IMR-90 (cell line): ENCODE measurements around the gene OR51B2. TPM values are rescaled to one million over a fixed set of nuclear protein-coding genes. Genes with fewer than 3 reads are reported as not detected.

Source experiments
- ATAC-seq: fragments of 200-7000 bp; cut with Tn5 transposase; 2 replicates; pipeline ENCODE4 v1.9.1; 2020; ENCODE audit warnings: low read depth, mild to moderate bottlenecking, moderate library complexity
- BruUV-seq: library from RNA; stranded (reverse); fragments of 400-500 nt; replicated peaks from 2 replicates; lab custom pipeline; 2021; lab: Mats Ljungman, UMichigan
- CTCF ChIA-PET: fragments of 300-600 bp; formaldehyde crosslinking; extraction: SDS; loops from one replicate; lab custom pipeline; 2021; ENCODE audit warnings: antibody characterized with exemption; lab: Yijun Ruan, JAX
- POLR2A ChIA-PET: fragments of 300-600 bp; sonication (Branson Sonifier 250); formaldehyde crosslinking; loops from one replicate; lab custom pipeline; 2022; ENCODE audit warnings: antibody characterized with exemption; ENCODE audit not compliant: unreplicated experiment; lab: Charles Lee
- DNase-seq: peaks from one replicate; pipeline ENCODE4 v3.0.0; 2013
- H2AFZ ChIP-seq: replicated peaks from 2 replicates; pipeline ENCODE3; 2013; ENCODE audit warnings: low read length, mild to moderate bottlenecking; ENCODE audit not compliant: poor library complexity
- H2AK5ac ChIP-seq: 2 replicates; pipeline ENCODE4 v1.6.1; 2013; ENCODE audit warnings: low read depth, low read length, inconsistent platforms
- H2AK9ac ChIP-seq: replicated peaks from 2 replicates; pipeline ENCODE3; 2013; ENCODE audit warnings: mild to moderate bottlenecking, low read depth, low read length, moderate library complexity; ENCODE audit not compliant: poor library complexity
- H2BK120ac ChIP-seq: 2 replicates; pipeline ENCODE4 v1.6.1; 2013; ENCODE audit warnings: low read depth, low read length, inconsistent platforms
- H2BK15ac ChIP-seq: 3 replicates; pipeline ENCODE4 v1.6.1; 2013; ENCODE audit warnings: low read depth, low read length, inconsistent platforms
- H2BK20ac ChIP-seq: 2 replicates; pipeline ENCODE4 v1.6.1; 2013; ENCODE audit warnings: low read depth, mild to moderate bottlenecking, inconsistent platforms, low read length, moderate library complexity
- H2BK5ac ChIP-seq: 2 replicates; pipeline ENCODE4 v1.6.1; 2013; ENCODE audit warnings: mild to moderate bottlenecking, low read depth, low read length, inconsistent platforms; ENCODE audit not compliant: poor library complexity, severe bottlenecking
- H3K14ac ChIP-seq: replicated peaks from 2 replicates; pipeline ENCODE4 v1.6.1; 2013; ENCODE audit warnings: low read depth, low read length, inconsistent platforms
- H3K18ac ChIP-seq: 2 replicates; pipeline ENCODE4 v1.6.1; 2013; ENCODE audit warnings: low read depth, low read length, control low read depth
- H3K23ac ChIP-seq: 2 replicates; pipeline ENCODE4 v1.6.1; 2013; ENCODE audit warnings: low read depth, low read length, inconsistent platforms
- H3K27ac ChIP-seq: 2 replicates; pipeline ENCODE4 v1.5.1; 2013; ENCODE audit warnings: mild to moderate bottlenecking, control low read depth, low read length; ENCODE audit not compliant: insufficient read depth
- H3K27me3 ChIP-seq: 2 replicates; pipeline ENCODE4 v1.6.1; 2013; ENCODE audit warnings: low read length; ENCODE audit not compliant: control insufficient read depth, insufficient read depth
- H3K36me3 ChIP-seq: 2 replicates; pipeline ENCODE4 v1.6.1; 2013; ENCODE audit warnings: low read length, mixed read lengths; ENCODE audit not compliant: control insufficient read depth, insufficient read depth
- H3K4ac ChIP-seq: 2 replicates; pipeline ENCODE4 v1.6.1; 2013; ENCODE audit warnings: low read depth, low read length, inconsistent platforms
- H3K4me1 ChIP-seq: 2 replicates; pipeline ENCODE4 v1.6.1; 2013; ENCODE audit warnings: low read length, mixed read lengths; ENCODE audit not compliant: control insufficient read depth, insufficient read depth
- H3K4me2 ChIP-seq: 2 replicates; pipeline ENCODE4 v1.6.1; 2013; ENCODE audit warnings: low read depth, mild to moderate bottlenecking, control low read depth, low read length, moderate library complexity
- H3K4me3 ChIP-seq: 2 replicates; pipeline ENCODE4 v1.5.1; 2013; ENCODE audit warnings: low read depth, mild to moderate bottlenecking, control low read depth, low read length, moderate library complexity; ENCODE audit not compliant: insufficient read depth
- H3K56ac ChIP-seq: 2 replicates; pipeline ENCODE4 v1.6.1; 2013; ENCODE audit warnings: low read length, inconsistent platforms; ENCODE audit not compliant: insufficient read depth; ENCODE audit errors: extremely low read depth
- H3K79me1 ChIP-seq, 2 experiments: 2 replicates each; pipeline ENCODE4 v1.6.1; 2013; ENCODE audit warnings: low read length in 2 of 2, inconsistent platforms in 1 of 2, low read depth in 1 of 2
- H3K9ac ChIP-seq: 2 replicates; pipeline ENCODE4 v1.6.1; 2013; ENCODE audit warnings: low read depth, low read length, control low read depth
- H3K9me1 ChIP-seq: 2 replicates; pipeline ENCODE4 v1.6.1; 2013; ENCODE audit warnings: low read length, inconsistent platforms; ENCODE audit not compliant: insufficient read depth
- H3K9me3 ChIP-seq: 2 replicates; pipeline ENCODE4 v1.6.1; 2013; ENCODE audit warnings: low read length; ENCODE audit not compliant: control insufficient read depth, insufficient read depth
- H4K20me1 ChIP-seq: 2 replicates; pipeline ENCODE4 v1.6.1; 2013; ENCODE audit warnings: low read length, inconsistent platforms; ENCODE audit not compliant: insufficient read depth
- H4K5ac ChIP-seq: 2 replicates; pipeline ENCODE4 v1.6.1; 2013; ENCODE audit warnings: mild to moderate bottlenecking, low read depth, low read length, control low read depth
- H4K8ac ChIP-seq, 2 experiments: 2 replicates each; pipeline ENCODE4 v1.6.1; 2013; ENCODE audit warnings: low read depth in 2 of 2, low read length in 2 of 2, control low read depth in 1 of 2, inconsistent platforms in 1 of 2
- H4K91ac ChIP-seq: 2 replicates; pipeline ENCODE4 v1.6.1; 2013; ENCODE audit warnings: low read depth, low read length, inconsistent platforms; ENCODE audit not compliant: insufficient read depth
- CEBPB ChIP-seq: IDR thresholded peaks from 2 replicates; pipeline ENCODE4 v1.6.1; 2012; ENCODE audit warnings: low read depth, low read length, improper control_type of control experiment
- CHD1 ChIP-seq: IDR thresholded peaks from 2 replicates; pipeline ENCODE4 v1.6.1; 2012; ENCODE audit warnings: low read depth, low read length, improper control_type of control experiment
- FOS ChIP-seq: fragments of 150-350 bp; IDR thresholded peaks from 2 replicates; pipeline ENCODE4 v1.6.1; 2016; ENCODE audit warnings: low read depth, low read length
- MAFK ChIP-seq: IDR thresholded peaks from 2 replicates; pipeline ENCODE4 v1.6.1; 2012; ENCODE audit warnings: low read depth, low read length, improper control_type of control experiment
- MXI1 ChIP-seq: IDR thresholded peaks from 2 replicates; pipeline ENCODE4 v1.6.1; 2012; ENCODE audit warnings: low read depth, mild to moderate bottlenecking, low read length, moderate library complexity, borderline replicate concordance
- NFE2L2 ChIP-seq: fragments of 150-350 bp; IDR thresholded peaks from 2 replicates; pipeline ENCODE4 v1.6.1; 2016; ENCODE audit warnings: low read depth, mild to moderate bottlenecking, low read length
- POLR2A ChIP-seq: IDR thresholded peaks from 2 replicates; pipeline ENCODE4 v1.6.1; 2012; ENCODE audit warnings: mild to moderate bottlenecking, low read depth, low read length
- WGBS, 2 experiments: methylation state at CpG; one replicate each; pipeline versions ENCODE4 v1.1.5 to v1.1.7; 2013; ENCODE audit warnings: missing lambda C conversion rate in 2 of 2; ENCODE audit not compliant: insufficient read length in 1 of 2; ENCODE audit errors: extremely low coverage in 2 of 2; 5-methylcytosine and 5-hydroxymethylcytosine counted together
- dilution Hi-C: fragments of 300-500 bp; cut with HindIII; formaldehyde crosslinking; loops from one replicate; pipeline ENCODE4 v1.14.3; 2018; ENCODE audit warnings: low sequenced_read_pairs; ENCODE audit not compliant: unreplicated experiment
- in situ Hi-C: fragments of 300-500 bp; cut with MboI; formaldehyde crosslinking; loops from 3 replicates; pipeline ENCODE4 v1.14.3; 2019; ENCODE audit warnings: low sequenced_read_pairs, inconsistent platforms, mixed read lengths
- intact Hi-C: fragments of 100-400 bp; cut with micrococcal nuclease; formaldehyde crosslinking; loops from 2 replicates; pipeline ENCODE4 v1.10.0; 2022
- polyA plus RNA-seq, 3 experiments: library from polyadenylated mRNA; depleted of rRNA; stranded (reverse); fragments of >200 nt; gene quantifications; 2 replicates each; pipeline ENCODE4 v1.2.3, GENCODE V29; 2012; ENCODE audit warnings: low replicate concordance in 1 of 3
- total RNA-seq: library from RNA; depleted of rRNA; stranded (reverse); fragments of >200 nt; gene quantifications from 2 replicates; pipeline ENCODE4 v1.2.3, GENCODE V29; 2012
- TF ChIP-seq, protein P1 (sequence below): fragments of 150-350 bp; IDR thresholded peaks from 2 replicates; pipeline ENCODE4 v1.6.1; 2016; ENCODE audit warnings: low read depth, mild to moderate bottlenecking, low read length, moderate library complexity, borderline replicate concordance

The OR51B2 gene
- total and polyA plus RNA-seq, 2 of the 4 experiments (the other 2 are of a cell fraction), result not detected

DNA sequence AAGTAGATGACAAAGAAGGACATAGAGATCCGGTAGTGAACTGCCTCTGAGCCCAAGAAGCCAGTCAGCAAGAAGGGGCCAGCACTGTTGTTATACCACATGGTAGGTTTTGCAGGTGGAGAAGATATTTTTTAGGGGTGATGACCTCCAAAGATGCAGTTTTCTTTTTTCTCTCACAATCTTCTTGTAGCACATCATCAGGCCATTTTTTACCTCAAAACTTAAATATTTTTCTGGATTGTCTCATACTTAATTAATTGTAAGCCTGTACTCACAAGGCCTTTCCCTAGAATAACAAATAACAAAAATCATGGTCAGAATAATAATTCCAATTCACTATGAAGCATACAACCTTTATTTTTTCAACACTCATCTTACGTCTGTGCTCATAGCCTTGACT, 22.3 kb downstream of the OR51B2 start, which contains the start of gene OR51B4:
Gene OR51B4 (minus strand): TSS at position 101 of the 400 bp plus-strand sequence. CDS start 0 bp downstream, at position 101.
- H3K27me3 ChIP-seq, result no peaks in the 10 kb centered on the region
- in situ Hi-C loops (no loop called here), dilution Hi-C loops (no loop called here), intact Hi-C loops (no loop called here)
- peak within 1 kb of the TSS; percentile 11 for H3K4ac ChIP-seq
- H3K79me1 ChIP-seq, result no peaks in the 10 kb centered on the region
- peak within 1 kb of the TSS in 1 of 2 experiments; percentile 77; a peak in 3 of 4 replicates for H4K8ac ChIP-seq
- DNase-seq (no peak), ATAC-seq (no peak)
- peak within 1 kb of the TSS; percentile 40 for H2AFZ ChIP-seq
- no peak within 1 kb of the TSS for H2AK9ac ChIP-seq
- peak within 1 kb of the TSS; percentile 89 for H2AK5ac ChIP-seq
- H3K9me3 ChIP-seq, result no peaks in the 10 kb centered on the region
- ChIA-PET POLR2A (no interaction called here), CTCF (no interaction called here)
- H3K9ac ChIP-seq, result no peak within 1 kb of the TSS
- H3K18ac ChIP-seq, result peak within 1 kb of the TSS; percentile 95; the same call in 1 of the 2 replicates
- H2BK5ac ChIP-seq, result peak within 1 kb of the TSS; percentile 88
- TF ChIP-seq CHD1 (no peak), NFE2L2 (no peak), CEBPB (no peak), MAFK (no peak), MXI1 (no peak), FOS (no peak), POLR2A (no peak)
- TF ChIP-seq, protein P1, sequence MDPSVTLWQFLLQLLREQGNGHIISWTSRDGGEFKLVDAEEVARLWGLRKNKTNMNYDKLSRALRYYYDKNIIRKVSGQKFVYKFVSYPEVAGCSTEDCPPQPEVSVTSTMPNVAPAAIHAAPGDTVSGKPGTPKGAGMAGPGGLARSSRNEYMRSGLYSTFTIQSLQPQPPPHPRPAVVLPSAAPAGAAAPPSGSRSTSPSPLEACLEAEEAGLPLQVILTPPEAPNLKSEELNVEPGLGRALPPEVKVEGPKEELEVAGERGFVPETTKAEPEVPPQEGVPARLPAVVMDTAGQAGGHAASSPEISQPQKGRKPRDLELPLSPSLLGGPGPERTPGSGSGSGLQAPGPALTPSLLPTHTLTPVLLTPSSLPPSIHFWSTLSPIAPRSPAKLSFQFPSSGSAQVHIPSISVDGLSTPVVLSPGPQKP, result no peak
- peak within 1 kb of the TSS; percentile 72 for H4K91ac ChIP-seq
- no peaks in the 10 kb centered on the region for H4K20me1 ChIP-seq
- no peaks in the 10 kb centered on the region for H3K36me3 ChIP-seq
- peak within 1 kb of the TSS; percentile 48 for H2BK120ac ChIP-seq
- peak within 1 kb of the TSS; percentile 62 for H2BK20ac ChIP-seq
- no peak within 1 kb of the TSS for H3K23ac ChIP-seq
- WGBS, 2 experiments, result no CpG with 5 or more reads among the region's 2 CpGs
- BruUV-seq, result no TSS peak
- no peak within 1 kb of the TSS for H3K27ac ChIP-seq
- no peak within 1 kb of the TSS for H3K4me3 ChIP-seq
- peak within 1 kb of the TSS; percentile 88; the same call in 2 of the 3 replicates for H2BK15ac ChIP-seq
- no peaks in the 10 kb centered on the region; the same call in 1 of the 2 replicates for H3K9me1 ChIP-seq
- peak within 1 kb of the TSS; percentile 58; the same call in 1 of the 2 replicates for H3K14ac ChIP-seq
- H3K4me1 ChIP-seq, result peaks cover 9% of the 10 kb centered on the region; the same call in 1 of the 2 replicates
- no peak within 1 kb of the TSS for H3K4me2 ChIP-seq
- H4K5ac ChIP-seq, result peak within 1 kb of the TSS; percentile 65; the same call in 1 of the 2 replicates
- H3K56ac ChIP-seq, result no peak within 1 kb of the TSS
